Measurements from ENCODE around the gene VPS37C. TPM values are rescaled to one million over a fixed set of nuclear protein-coding genes. Genes with fewer than 3 reads are reported as not detected.

The VPS37C gene
- total and polyA plus RNA-seq, 4 donors, result 2.6 to 6.1 (median 5.1) TPM

- TF ChIP-seq MAX (IDR thresholded peaks at IDR 0.05) (no peak), HNF4A (conservative IDR thresholded peaks at IDR 0.05) (no peak), YY1 (IDR thresholded peaks at IDR 0.05) (no peak), EGR1 (IDR thresholded peaks at IDR 0.05; ENCODE audit: low read depth in 2 of 2) (no peak), ATF3 (IDR thresholded peaks at IDR 0.05) (no peak), RXRA (IDR thresholded peaks at IDR 0.05) (no peak), NR2F2 (IDR thresholded peaks at IDR 0.05) (no peak), REST (IDR thresholded peaks at IDR 0.05) (no peak), HNF4G (IDR thresholded peaks at IDR 0.05) (no peak), SP1 (IDR thresholded peaks at IDR 0.05) (no peak), JUND (IDR thresholded peaks at IDR 0.05) (no peak), TAF1 (conservative IDR thresholded peaks at IDR 0.05) (no peak), CTCF (IDR thresholded peaks at IDR 0.05; ENCODE audit: low read depth, low read length, missing input control) (no peak), FOXA1 (IDR thresholded peaks at IDR 0.05) (no peak), ZBTB33 (IDR thresholded peaks at IDR 0.05) (no peak), FOXA2 (IDR thresholded peaks at IDR 0.05) (no peak), GABPA (IDR thresholded peaks at IDR 0.05 in 1 of 2, conservative IDR thresholded peaks at IDR 0.05 in 1 of 2) (no peak), RAD21 (IDR thresholded peaks at IDR 0.05) (no peak)
- Histone ChIP-seq H3K9me3 (ENCODE audit: control insufficient read depth in 4 of 4, low read length in 3 of 4) (no peaks in the 10 kb centered on the region), H3K27me3 (ENCODE audit: control insufficient read depth in 4 of 4, insufficient read depth in 4 of 4, low read length in 3 of 4) (no peaks in the 10 kb centered on the region), H3K9ac (ENCODE audit: low read depth in 1 of 2, low read length in 2 of 2) (no peak overlapping the region), H3K36me3 (ENCODE audit: control insufficient read depth in 4 of 4, insufficient read depth in 3 of 4, low read depth in 1 of 4, low read length in 3 of 4) (peaks cover 0 to 7% (median 2%) of the 10 kb centered on the region in 4 donors), H3K4me3 (ENCODE audit: low read depth in 1 of 3, low read length in 3 of 3) (no peak overlapping the region), H3K27ac (ENCODE audit: low read depth in 1 of 2, low read length in 2 of 2) (no peak overlapping the region), H3K4me1 (ENCODE audit: control insufficient read depth in 4 of 4, insufficient read depth in 4 of 4, low read length in 3 of 4) (peaks cover 0 to 4% (median 0%) of the 10 kb centered on the region in 4 donors)
- no peak for DNase-seq (ENCODE audit: low spot score)
- WGBS, result 75% methylated on average over 9 of the region's 9 CpGs
Observed at GRCh38 chr11:61127991-61128390, 33.2 kb downstream of the VPS37C start.
